K562 (cell line): ENCODE data around the gene EPHA2. TPM values are rescaled to one million over a fixed set of nuclear protein-coding genes. Genes with fewer than 3 reads are reported as not detected.
A peak's percentile ranks its signal among the peaks of the same experiment; 100 is the strongest.

Experiments used
- BRD9 ChIP-seq: fragments of 450-650 bp; IDR thresholded peaks from 2 replicates; pipeline ENCODE4 v1.6.1; 2018; ENCODE audit warnings: low read depth; ENCODE audit not compliant: partially characterized antibody
- HDGF ChIP-seq: fragments of 450-650 bp; IDR thresholded peaks from 2 replicates; pipeline ENCODE4 v1.6.1; 2016
- JUND ChIP-seq, 2 experiments: IDR thresholded peaks; 2 replicates in 1 of 2; 3 replicates in 1 of 2; pipeline ENCODE4 v1.6.1; 2011; ENCODE audit warnings: borderline replicate concordance in 2 of 2, low read depth in 2 of 2, low read length in 2 of 2, improper control_type of control experiment in 1 of 2, missing biosample characterization in 1 of 2, missing genetic modification characterization in 1 of 2, missing genetic modification reagents in 1 of 2
- MAFG ChIP-seq: fragments of 450-650 bp; conservative IDR thresholded peaks from 2 replicates; pipeline ENCODE4 v1.6.1; 2016; ENCODE audit warnings: missing genetic modification characterization, missing compliant biosample characterization
- MTA1 ChIP-seq: fragments of 450-650 bp; IDR thresholded peaks from 2 replicates; pipeline ENCODE4 v1.6.1; 2017; ENCODE audit warnings: borderline replicate concordance
- NCOA2 ChIP-seq, 2 experiments: fragments of 450-650 bp; IDR thresholded peaks; 2 replicates each; pipeline ENCODE4 v1.6.1; 2018; ENCODE audit warnings: mild to moderate bottlenecking in 2 of 2, moderate library complexity in 1 of 2; ENCODE audit not compliant: partially characterized antibody in 2 of 2
- NCOR1 ChIP-seq: fragments of 450-650 bp; IDR thresholded peaks from 2 replicates; pipeline ENCODE4 v1.6.1; 2016; ENCODE audit warnings: mild to moderate bottlenecking, moderate library complexity
- NR2C1 ChIP-seq, 2 experiments: fragments of 450-650 bp; IDR thresholded peaks; 2 replicates each; pipeline ENCODE4 v1.6.1; 2017; ENCODE audit warnings: mild to moderate bottlenecking in 2 of 2, antibody characterized with exemption in 1 of 2, inconsistent platforms in 1 of 2, missing compliant biosample characterization in 1 of 2, missing genetic modification characterization in 1 of 2
- PURB ChIP-seq: sonication (generic); formaldehyde crosslinking; IDR thresholded peaks from 2 replicates; pipeline ENCODE4 v1.9.0; 2021; ENCODE audit warnings: low read depth, mild to moderate bottlenecking, missing genetic modification reagents
- RCOR1 ChIP-seq, 2 experiments: IDR thresholded peaks; 2 replicates each; pipeline ENCODE4 v1.6.1; 2012; ENCODE audit warnings: low read depth in 2 of 2, low read length in 2 of 2, borderline replicate concordance in 1 of 2, improper control_type of control experiment in 1 of 2
- STAG1 ChIP-seq: sonication (generic); formaldehyde crosslinking; IDR thresholded peaks from 2 replicates; pipeline ENCODE4 v1.5.0; 2020; ENCODE audit warnings: missing genetic modification reagents, borderline replicate concordance
- TEAD4 ChIP-seq, 2 experiments: sonication (generic) in 1 of 2; formaldehyde crosslinking in 1 of 2; IDR thresholded peaks; 2 replicates each; pipeline versions ENCODE4 v1.6.1 to v1.8.0; 2012 to 2022; ENCODE audit warnings: borderline replicate concordance in 1 of 2, inconsistent platforms in 1 of 2, low read length in 1 of 2, mild to moderate bottlenecking in 1 of 2, missing genetic modification reagents in 1 of 2
- ZKSCAN1 ChIP-seq: fragments of 150-350 bp; IDR thresholded peaks from 2 replicates; pipeline ENCODE4 v1.6.1; 2016; ENCODE audit warnings: low read depth, low read length
- ZKSCAN8 ChIP-seq: fragments of 200-800 bp; sonication (Bioruptor generic); IDR thresholded peaks from 2 replicates; pipeline ENCODE4 v1.6.1; 2016; ENCODE audit warnings: missing genetic modification characterization, missing compliant biosample characterization
- polyA plus RNA-seq, 8 experiments: library from polyadenylated mRNA; depleted of rRNA in 4 of 8; stranded (reverse) in 5 of 8; unstranded in 3 of 8; fragments of >200 nt; fragmentation: Nextera tagmentation in 2 of 8; fragmentation: Illumina TruSeq in 1 of 8; extraction: Ambion mirVana in 2 of 8; extraction: Trizol in 1 of 8; gene quantifications; 2 replicates each; pipeline versions ENCODE4 v1.2.1 to v1.2.3, GENCODE V29; 2011 to 2014; ENCODE audit warnings: inconsistent platforms in 1 of 8, missing spikeins in 1 of 8
- total RNA-seq, 7 experiments: library from RNA; depleted of rRNA in 6 of 7; stranded (reverse); fragments of >200 nt in 6 of 7; fragmentation: Illumina TruSeq in 2 of 7; extraction: Trizol in 2 of 7; gene quantifications; 2 replicates each; pipeline versions ENCODE4 v1.2.1 to v1.2.3, GENCODE V29; 2011 to 2021; ENCODE audit warnings: low replicate concordance in 1 of 7
- TF ChIP-seq, protein P1 (sequence below): fragments of 450-650 bp; conservative IDR thresholded peaks from 2 replicates; pipeline ENCODE4 v1.6.1; 2016; ENCODE audit warnings: missing genetic modification characterization, low read depth, mild to moderate bottlenecking, control low read depth, missing compliant biosample characterization
- TF ChIP-seq, protein P2 (sequence below), 2 experiments: fragments of 450-650 bp in 1 of 2; sonication (generic) in 1 of 2; formaldehyde crosslinking in 1 of 2; IDR thresholded peaks in 1 of 2; conservative IDR thresholded peaks in 1 of 2; 2 replicates each; pipeline versions ENCODE4 v1.6.1 to v1.8.1; 2016 to 2023; ENCODE audit warnings: mild to moderate bottlenecking in 2 of 2, moderate library complexity in 2 of 2, inconsistent platforms in 1 of 2, missing genetic modification reagents in 1 of 2
- TF ChIP-seq, protein P3 (sequence below): sonication (generic); formaldehyde crosslinking; IDR thresholded peaks from 2 replicates; pipeline ENCODE4 v1.8.0; 2022; ENCODE audit warnings: missing genetic modification reagents, mild to moderate bottlenecking, moderate library complexity, borderline replicate concordance
- TF ChIP-seq, protein P4 (sequence below): IDR thresholded peaks from 3 replicates; pipeline ENCODE4 v1.6.1; 2011; ENCODE audit warnings: borderline replicate concordance, mild to moderate bottlenecking, moderate library complexity; ENCODE audit not compliant: insufficient read length; ENCODE audit errors: extremely low read depth

The EPHA2 gene
- total and polyA plus RNA-seq, 9 of the 15 experiments (the other 6 are each of a cell fraction or from before 2014, with no cell fraction given), result 0.04 to 0.40 (median 0.07) TPM; not detected in 4

DNA sequence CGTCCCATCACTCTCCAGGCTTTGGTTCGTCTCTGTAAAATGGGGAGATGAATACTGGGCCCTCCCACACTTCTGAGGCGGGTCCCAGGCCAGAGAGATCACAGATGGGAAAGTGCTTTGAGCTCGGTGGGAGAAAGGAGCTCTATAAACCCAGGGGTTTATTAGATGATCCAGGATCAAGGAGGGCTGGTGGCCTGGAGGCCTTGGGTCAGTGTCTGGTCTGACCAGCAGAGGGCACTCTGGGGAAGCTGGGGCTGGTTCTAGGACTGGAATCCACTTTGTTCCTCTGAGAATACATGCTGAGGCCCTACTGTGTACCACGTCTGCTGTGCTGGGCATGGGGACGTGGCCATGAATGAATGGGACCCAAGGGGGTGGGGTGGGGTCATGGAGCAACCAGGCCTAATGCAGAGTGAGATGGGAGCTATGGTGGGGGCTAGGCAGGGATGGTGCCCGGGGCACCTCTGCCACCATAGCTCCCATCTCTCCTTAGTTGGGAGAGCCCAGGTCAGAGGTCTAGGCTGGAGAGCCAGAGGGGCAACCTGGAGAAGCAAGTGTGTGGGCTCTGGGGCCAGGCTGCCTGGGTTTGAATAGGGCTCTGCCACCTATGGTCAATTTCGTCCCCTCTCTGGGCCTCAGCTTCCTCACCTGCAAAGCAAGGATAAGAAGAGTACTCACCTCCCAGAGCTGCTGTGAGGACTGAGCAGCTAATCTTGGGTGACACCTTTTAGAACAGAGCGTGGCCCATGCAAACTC lies 73.4 kb downstream of the EPHA2 start (continued):
- TF ChIP-seq JUND (IDR thresholded peaks at IDR 0.05; ENCODE audit: borderline replicate concordance, low read depth, low read length) (peak; percentile 59; the same call in 1 of the 2 replicates), JUND (tag; IDR thresholded peaks at IDR 0.05; ENCODE audit: borderline replicate concordance, low read depth, low read length) (no peak), TEAD4 (IDR thresholded peaks at IDR 0.05; ENCODE audit: low read length) (peak; percentile 44; the same call in 1 of the 2 replicates), TEAD4 (CRISPR knock-in tag; IDR thresholded peaks at IDR 0.05; ENCODE audit: borderline replicate concordance) (no peak), HDGF (0 out of 2 replicates have a peak, but pooled peaks have one; percentile 62), RCOR1 (IDR thresholded peaks at IDR 0.05; ENCODE audit: borderline replicate concordance in 1 of 2, low read depth in 2 of 2, low read length in 2 of 2) (peak in 1 of 2 experiments; percentile 50; a peak in 1 of 4 replicates), ZKSCAN1 (peak; percentile 100), BRD9 (peak; percentile 51), ZKSCAN8 (CRISPR knock-in tag) (no peak), NCOR1 (no peak), NR2C1 (IDR thresholded peaks at IDR 0.05) (no peak), NR2C1 (tag; IDR thresholded peaks at IDR 0.05) (no peak), MTA1 (no peak), PURB (CRISPR knock-in tag) (no peak), STAG1 (peak; percentile 59; the same call in 1 of the 2 replicates), NCOA2 (IDR thresholded peaks at IDR 0.05; ENCODE audit: partially characterized antibody in 2 of 2) (no peak), MAFG (tag) (no peak)
- TF ChIP-seq, protein P1, sequence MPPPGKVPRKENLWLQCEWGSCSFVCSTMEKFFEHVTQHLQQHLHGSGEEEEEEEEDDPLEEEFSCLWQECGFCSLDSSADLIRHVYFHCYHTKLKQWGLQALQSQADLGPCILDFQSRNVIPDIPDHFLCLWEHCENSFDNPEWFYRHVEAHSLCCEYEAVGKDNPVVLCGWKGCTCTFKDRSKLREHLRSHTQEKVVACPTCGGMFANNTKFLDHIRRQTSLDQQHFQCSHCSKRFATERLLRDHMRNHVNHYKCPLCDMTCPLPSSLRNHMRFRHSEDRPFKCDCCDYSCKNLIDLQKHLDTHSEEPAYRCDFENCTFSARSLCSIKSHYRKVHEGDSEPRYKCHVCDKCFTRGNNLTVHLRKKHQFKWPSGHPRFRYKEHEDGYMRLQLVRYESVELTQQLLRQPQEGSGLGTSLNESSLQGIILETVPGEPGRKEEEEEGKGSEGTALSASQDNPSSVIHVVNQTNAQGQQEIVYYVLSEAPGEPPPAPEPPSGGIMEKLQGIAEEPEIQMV, result no peak
- TF ChIP-seq, protein P2, sequence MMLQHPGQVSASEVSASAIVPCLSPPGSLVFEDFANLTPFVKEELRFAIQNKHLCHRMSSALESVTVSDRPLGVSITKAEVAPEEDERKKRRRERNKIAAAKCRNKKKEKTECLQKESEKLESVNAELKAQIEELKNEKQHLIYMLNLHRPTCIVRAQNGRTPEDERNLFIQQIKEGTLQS (IDR thresholded peaks at IDR 0.05), result no peak
- TF ChIP-seq, protein P2 (CRISPR knock-in tag; conservative IDR thresholded peaks at IDR 0.05), result no peak
- TF ChIP-seq, protein P3, sequence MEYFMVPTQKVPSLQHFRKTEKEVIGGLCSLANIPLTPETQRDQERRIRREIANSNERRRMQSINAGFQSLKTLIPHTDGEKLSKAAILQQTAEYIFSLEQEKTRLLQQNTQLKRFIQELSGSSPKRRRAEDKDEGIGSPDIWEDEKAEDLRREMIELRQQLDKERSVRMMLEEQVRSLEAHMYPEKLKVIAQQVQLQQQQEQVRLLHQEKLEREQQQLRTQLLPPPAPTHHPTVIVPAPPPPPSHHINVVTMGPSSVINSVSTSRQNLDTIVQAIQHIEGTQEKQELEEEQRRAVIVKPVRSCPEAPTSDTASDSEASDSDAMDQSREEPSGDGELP (CRISPR knock-in tag), result peak; percentile 51; the same call in 1 of the 2 replicates
- TF ChIP-seq, protein P4, sequence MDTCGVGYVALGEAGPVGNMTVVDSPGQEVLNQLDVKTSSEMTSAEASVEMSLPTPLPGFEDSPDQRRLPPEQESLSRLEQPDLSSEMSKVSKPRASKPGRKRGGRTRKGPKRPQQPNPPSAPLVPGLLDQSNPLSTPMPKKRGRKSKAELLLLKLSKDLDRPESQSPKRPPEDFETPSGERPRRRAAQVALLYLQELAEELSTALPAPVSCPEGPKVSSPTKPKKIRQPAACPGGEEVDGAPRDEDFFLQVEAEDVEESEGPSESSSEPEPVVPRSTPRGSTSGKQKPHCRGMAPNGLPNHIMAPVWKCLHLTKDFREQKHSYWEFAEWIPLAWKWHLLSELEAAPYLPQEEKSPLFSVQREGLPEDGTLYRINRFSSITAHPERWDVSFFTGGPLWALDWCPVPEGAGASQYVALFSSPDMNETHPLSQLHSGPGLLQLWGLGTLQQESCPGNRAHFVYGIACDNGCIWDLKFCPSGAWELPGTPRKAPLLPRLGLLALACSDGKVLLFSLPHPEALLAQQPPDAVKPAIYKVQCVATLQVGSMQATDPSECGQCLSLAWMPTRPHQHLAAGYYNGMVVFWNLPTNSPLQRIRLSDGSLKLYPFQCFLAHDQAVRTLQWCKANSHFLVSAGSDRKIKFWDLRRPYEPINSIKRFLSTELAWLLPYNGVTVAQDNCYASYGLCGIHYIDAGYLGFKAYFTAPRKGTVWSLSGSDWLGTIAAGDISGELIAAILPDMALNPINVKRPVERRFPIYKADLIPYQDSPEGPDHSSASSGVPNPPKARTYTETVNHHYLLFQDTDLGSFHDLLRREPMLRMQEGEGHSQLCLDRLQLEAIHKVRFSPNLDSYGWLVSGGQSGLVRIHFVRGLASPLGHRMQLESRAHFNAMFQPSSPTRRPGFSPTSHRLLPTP, result no peak
